Gastrocnemius medialis (tissue), 4 donors: ENCODE data around the gene APEH. TPM values are rescaled to one million over a fixed set of nuclear protein-coding genes. Genes with fewer than 3 reads are reported as not detected.

Experiments used
- ATAC-seq, 2 donors: fragments of 150-250 bp; one replicate each; pipeline ENCODE4 v1.9.1; 2016
- DNase-seq, 2 donors: peaks; one replicate each; pipeline ENCODE4 v3.0.0-alpha.2; 2019
- H3K27ac ChIP-seq, 4 donors: fragments of 200-600 bp; sonication (generic); 1 replicate in 1 of 4; 2 replicates in 3 of 4; pipeline ENCODE4 v1.5.1; 2016 to 2018; ENCODE audit warnings: mild to moderate bottlenecking in 2 of 4, moderate library complexity in 1 of 4
- H3K27me3 ChIP-seq, 3 donors: fragments of 200-600 bp; sonication (generic) in 2 of 3; 1 replicate in 1 of 3; 2 replicates in 2 of 3; pipeline versions ENCODE4 v1.5.1 to v1.6.0; 2016 to 2019; ENCODE audit warnings: mild to moderate bottlenecking in 1 of 3, moderate library complexity in 1 of 3
- H3K36me3 ChIP-seq, 2 donors: fragments of 200-600 bp; sonication (generic) in 1 of 2; one replicate each; pipeline ENCODE4 v1.5.1; 2017 to 2018
- H3K4me1 ChIP-seq, 2 donors: fragments of 200-600 bp; sonication (generic) in 1 of 2; one replicate each; pipeline ENCODE4 v1.5.1; 2016 to 2017; ENCODE audit warnings: mild to moderate bottlenecking in 2 of 2
- H3K4me3 ChIP-seq, 4 donors: fragments of 200-600 bp; sonication (generic) in 3 of 4; 1 replicate in 1 of 4; 2 replicates in 3 of 4; pipeline ENCODE4 v1.5.1; 2016 to 2019; ENCODE audit warnings: mild to moderate bottlenecking in 2 of 4
- H3K9me3 ChIP-seq, 3 donors: fragments of 200-600 bp; sonication (generic) in 2 of 3; 1 replicate in 1 of 3; 2 replicates in 2 of 3; pipeline ENCODE4 v1.5.1; 2016 to 2019
- POLR2A ChIP-seq, 2 donors: fragments of 450-650 bp; IDR thresholded peaks; one replicate each; pipeline ENCODE4 v1.6.1; 2017; ENCODE audit warnings: antibody characterized with exemption in 2 of 2, mild to moderate bottlenecking in 2 of 2, moderate library complexity in 2 of 2
- in situ Hi-C, 4 donors: fragments of 200-750 bp; cut with MboI; loops; one replicate each; pipeline versions ENCODE4 v1.15.0 to v1.8.0; 2017; ENCODE audit warnings: low sequenced_read_pairs in 4 of 4
- intact Hi-C: fragments of 100-400 bp; cut with DNase I; formaldehyde crosslinking; loops from one replicate; pipeline ENCODE4 v1.15.1; 2023; ENCODE audit warnings: low total_unique reads
- total RNA-seq, 4 donors: library from RNA; depleted of rRNA; stranded (reverse); fragments of >200 nt; gene quantifications; one replicate each; pipeline versions ENCODE4 v1.1.0 to v1.2.3, GENCODE V29; 2016
- TF ChIP-seq, protein P1 (sequence below), 5 experiments: fragments of 450-650 bp in 3 of 5; fragments of 200-600 bp in 2 of 5; sonication (generic) in 2 of 5; IDR thresholded peaks in 4 of 5; conservative IDR thresholded peaks in 1 of 5; 1 replicate in 4 of 5; 2 replicates in 1 of 5; pipeline ENCODE4 v1.5.1; 2016 to 2019; ENCODE audit warnings: antibody characterized with exemption in 5 of 5, mild to moderate bottlenecking in 3 of 5, moderate library complexity in 3 of 5

The APEH gene
- total RNA-seq, 4 donors from 2014 or later, result 103 to 140 (median 108) TPM

DNA sequence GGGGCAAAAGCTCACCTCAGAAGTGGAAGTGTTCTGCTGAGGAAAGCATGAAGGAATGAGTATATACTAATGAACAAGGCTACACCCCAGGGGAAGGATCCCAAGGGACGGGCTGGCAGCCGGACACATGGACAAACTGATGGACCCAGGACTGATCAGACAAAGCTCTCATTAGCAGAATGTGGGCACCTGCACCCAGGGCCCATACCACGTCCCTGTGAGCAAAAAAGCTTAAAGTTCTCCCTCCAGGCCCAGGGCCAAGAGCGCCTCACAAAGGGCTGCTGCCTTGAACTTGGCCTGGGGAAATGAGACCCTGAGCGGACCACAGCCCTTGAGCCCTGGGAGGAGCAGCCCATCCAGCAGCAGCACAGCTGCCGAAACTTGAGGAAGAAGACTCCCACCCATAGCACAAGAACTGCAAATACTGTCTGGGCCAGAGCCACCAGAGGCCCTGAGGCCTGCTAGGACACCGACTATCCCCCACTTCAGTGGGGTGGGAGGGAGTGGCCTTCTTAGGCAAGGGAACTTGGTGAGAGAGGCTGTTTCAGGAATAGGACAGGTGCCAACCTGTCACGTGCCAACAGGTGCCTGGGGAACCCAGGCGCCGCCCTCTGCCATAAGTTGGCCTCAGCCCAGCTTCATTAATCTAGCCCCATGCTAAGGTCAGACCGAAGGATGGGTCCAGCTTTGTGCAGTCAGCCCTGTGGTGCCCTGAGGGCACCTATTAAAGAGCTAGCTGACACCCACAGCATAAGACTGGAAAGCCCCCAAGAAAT lies 51.9 kb downstream of the APEH start:
- intact Hi-C loops, result loop anchor here (2.0 kb wide), 1 partner anchor 61 kb away; the partner anchor contains the start of gene IP6K1
- in situ Hi-C loops, result no loop called here
- TF ChIP-seq, protein P1, sequence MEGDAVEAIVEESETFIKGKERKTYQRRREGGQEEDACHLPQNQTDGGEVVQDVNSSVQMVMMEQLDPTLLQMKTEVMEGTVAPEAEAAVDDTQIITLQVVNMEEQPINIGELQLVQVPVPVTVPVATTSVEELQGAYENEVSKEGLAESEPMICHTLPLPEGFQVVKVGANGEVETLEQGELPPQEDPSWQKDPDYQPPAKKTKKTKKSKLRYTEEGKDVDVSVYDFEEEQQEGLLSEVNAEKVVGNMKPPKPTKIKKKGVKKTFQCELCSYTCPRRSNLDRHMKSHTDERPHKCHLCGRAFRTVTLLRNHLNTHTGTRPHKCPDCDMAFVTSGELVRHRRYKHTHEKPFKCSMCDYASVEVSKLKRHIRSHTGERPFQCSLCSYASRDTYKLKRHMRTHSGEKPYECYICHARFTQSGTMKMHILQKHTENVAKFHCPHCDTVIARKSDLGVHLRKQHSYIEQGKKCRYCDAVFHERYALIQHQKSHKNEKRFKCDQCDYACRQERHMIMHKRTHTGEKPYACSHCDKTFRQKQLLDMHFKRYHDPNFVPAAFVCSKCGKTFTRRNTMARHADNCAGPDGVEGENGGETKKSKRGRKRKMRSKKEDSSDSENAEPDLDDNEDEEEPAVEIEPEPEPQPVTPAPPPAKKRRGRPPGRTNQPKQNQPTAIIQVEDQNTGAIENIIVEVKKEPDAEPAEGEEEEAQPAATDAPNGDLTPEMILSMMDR (IDR thresholded peaks at IDR 0.05 in 4 of 5, conservative IDR thresholded peaks at IDR 0.05 in 1 of 5), result no peak
- TF ChIP-seq POLR2A (IDR thresholded peaks at IDR 0.05), result no peak
- Histone ChIP-seq H3K9me3 (no peaks in the 10 kb centered on the region), H3K27me3 (no peaks in the 10 kb centered on the region), H3K4me3 (no peak overlapping the region), H3K36me3 (peaks cover 0 to 42% of the 10 kb centered on the region in 2 donors), H3K4me1 (peaks cover 19 to 21% of the 10 kb centered on the region in 2 donors), H3K27ac (peak overlapping the region in 3 of 4 donors; percentile 96 to 100 (median 96))
- ATAC-seq, result no peak
- DNase-seq, result no peak

DNA sequence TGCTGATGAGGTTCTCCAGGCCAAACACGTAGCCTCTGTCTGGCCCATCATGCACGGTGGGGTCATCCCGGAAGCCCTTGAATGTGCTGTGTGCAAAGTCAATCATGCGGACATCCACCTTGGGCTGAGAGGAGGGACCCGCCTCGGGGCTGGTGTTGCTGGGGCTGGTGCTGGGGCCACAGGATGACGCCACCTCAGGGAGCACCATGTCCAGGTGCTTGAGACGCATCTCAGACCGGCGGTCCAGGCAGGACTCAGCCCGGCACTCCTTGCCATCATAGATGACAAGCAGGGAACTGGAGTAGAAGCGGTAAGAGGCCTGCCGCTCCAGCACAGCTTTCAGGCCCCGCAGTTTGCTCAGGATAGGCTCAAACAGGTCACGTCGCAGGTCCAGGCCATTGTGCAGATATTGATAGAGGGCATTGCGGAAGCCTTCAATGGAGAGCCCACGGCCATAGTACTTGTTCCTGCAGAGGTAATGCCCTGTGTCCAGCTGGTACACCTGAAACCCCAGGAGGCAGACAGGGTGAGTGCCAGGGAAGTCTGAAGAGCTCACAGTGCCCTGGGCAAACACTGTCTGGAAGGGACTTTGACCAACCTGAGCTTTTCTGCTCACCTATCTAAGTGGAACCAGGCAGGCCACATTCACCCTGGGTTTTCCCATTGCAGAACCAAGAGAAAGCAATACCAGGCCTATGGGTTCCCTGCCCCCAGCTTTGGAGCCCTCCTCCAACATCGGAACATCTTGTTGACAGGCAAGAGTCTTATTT lies 53.2 kb downstream of the APEH start:
- Histone ChIP-seq H3K27me3 (no peaks in the 10 kb centered on the region), H3K4me3 (no peak overlapping the region), H3K27ac (no peak overlapping the region), H3K9me3 (no peaks in the 10 kb centered on the region), H3K4me1 (peaks cover 19 to 21% of the 10 kb centered on the region in 2 donors), H3K36me3 (peaks cover 0 to 40% of the 10 kb centered on the region in 2 donors)
- DNase-seq, result no peak
- TF ChIP-seq, protein P1 (IDR thresholded peaks at IDR 0.05 in 4 of 5, conservative IDR thresholded peaks at IDR 0.05 in 1 of 5), result no peak
- TF ChIP-seq POLR2A (IDR thresholded peaks at IDR 0.05), result no peak
- intact Hi-C loops, result no loop called here
- no peak for ATAC-seq
- in situ Hi-C loops, result no loop called here

DNA sequence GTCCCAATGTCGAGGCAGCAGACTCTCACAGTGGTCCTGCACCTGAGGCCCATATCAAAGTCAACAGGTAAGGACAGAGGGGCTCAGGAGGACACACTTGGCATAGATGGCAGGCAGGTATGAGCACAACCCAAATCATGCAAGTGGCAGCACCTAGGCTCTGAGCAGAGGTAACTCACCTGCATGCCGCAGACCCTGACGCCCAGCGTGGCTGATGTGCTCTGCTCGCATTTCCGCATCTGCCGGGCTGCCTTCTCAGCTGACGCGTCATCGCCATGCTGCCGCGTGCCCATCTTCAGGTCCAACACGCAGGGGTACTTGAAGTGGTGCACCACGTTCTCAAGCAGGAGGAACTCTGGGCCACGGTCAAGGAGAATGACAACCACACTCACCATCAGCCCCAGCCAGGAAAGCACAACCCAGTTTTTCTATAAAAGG lies 53.8 kb downstream of the APEH start:
- TF ChIP-seq, protein P1 (IDR thresholded peaks at IDR 0.05 in 4 of 5, conservative IDR thresholded peaks at IDR 0.05 in 1 of 5), result no peak
- TF ChIP-seq POLR2A (IDR thresholded peaks at IDR 0.05), result no peak
- Histone ChIP-seq H3K4me3 (no peak overlapping the region), H3K36me3 (peaks cover 0 to 44% of the 10 kb centered on the region in 2 donors), H3K27ac (no peak overlapping the region), H3K27me3 (no peaks in the 10 kb centered on the region), H3K9me3 (no peaks in the 10 kb centered on the region), H3K4me1 (peaks cover 14 to 16% of the 10 kb centered on the region in 2 donors)
- intact Hi-C loops, result no loop called here
- in situ Hi-C loops, result no loop called here
- no peak for ATAC-seq
- DNase-seq, result no peak

DNA sequence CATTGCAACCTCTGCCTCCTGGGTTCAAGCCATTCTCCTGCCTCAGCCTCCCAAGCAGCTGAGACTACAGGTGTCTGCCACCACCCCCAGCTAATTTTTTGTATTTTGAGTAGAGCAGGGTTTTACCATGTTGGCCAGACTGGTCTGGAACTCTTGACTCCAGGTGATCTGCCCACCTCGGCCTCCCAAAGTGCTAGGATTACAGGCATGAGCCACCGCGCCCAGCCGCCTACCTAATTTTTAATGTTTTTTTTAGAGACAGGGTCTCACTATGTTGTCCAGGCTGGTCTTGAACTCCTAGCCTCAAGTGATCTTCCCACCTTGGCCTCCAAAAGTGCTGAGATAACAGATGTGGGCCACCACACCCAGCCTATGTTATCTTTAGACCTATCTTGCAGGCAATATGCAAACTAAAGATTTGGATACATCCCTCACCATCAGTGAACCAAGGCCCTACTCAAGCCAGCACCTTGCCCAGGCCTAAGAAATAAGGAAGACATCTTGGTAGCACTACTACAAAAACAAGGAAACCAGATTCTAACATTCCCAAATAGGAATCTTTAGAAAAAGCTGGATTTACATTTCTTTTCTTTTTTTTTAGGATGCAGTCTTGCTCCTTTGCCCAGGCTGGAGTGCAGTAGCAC lies 55.9 kb downstream of the APEH start:
- ATAC-seq, result no peak
- H3K4me3 ChIP-seq, result no peak overlapping the region
- intact Hi-C loops (no loop called here), in situ Hi-C loops (no loop called here)
- DNase-seq, result no peak
- no peaks in the 10 kb centered on the region for H3K9me3 ChIP-seq
- H3K27ac ChIP-seq, result no peak overlapping the region
- TF ChIP-seq, protein P1 (IDR thresholded peaks at IDR 0.05 in 4 of 5, conservative IDR thresholded peaks at IDR 0.05 in 1 of 5), result no peak
- no peak for TF ChIP-seq POLR2A (IDR thresholded peaks at IDR 0.05)
- peaks cover 0 to 55% of the 10 kb centered on the region in 2 donors for H3K36me3 ChIP-seq
- no peaks in the 10 kb centered on the region for H3K27me3 ChIP-seq
- H3K4me1 ChIP-seq, result peaks cover 0 to 2% of the 10 kb centered on the region in 2 donors
